Neural progenitor cell (in vitro differentiated cells): ENCODE results near the gene TSHZ1. TPM values are rescaled to one million over a fixed set of nuclear protein-coding genes. Genes with fewer than 3 reads are reported as not detected.

Experiments used
- DNase-seq: peaks from one replicate; pipeline ENCODE4 v3.0.0-alpha.2; 2016; ENCODE audit warnings: low spot score
- H2AFZ ChIP-seq: fragments of 200-600 bp; sonication (generic); replicated peaks from 2 replicates; pipeline ENCODE4 v1.6.1; 2016; ENCODE audit warnings: antibody characterized with exemption
- H3F3A ChIP-seq: fragments of 200-600 bp; sonication (generic); 2 replicates; pipeline ENCODE4 v1.6.1; 2016; ENCODE audit warnings: antibody characterized with exemption, low read depth
- H3K27ac ChIP-seq: fragments of 200-600 bp; sonication (generic); 2 replicates; pipeline ENCODE4 v1.5.1; 2016; ENCODE audit warnings: mild to moderate bottlenecking
- H3K27me3 ChIP-seq: fragments of 200-600 bp; sonication (generic); 2 replicates; pipeline ENCODE4 v1.6.1; 2016; ENCODE audit warnings: mild to moderate bottlenecking, moderate library complexity
- H3K36me3 ChIP-seq: fragments of 200-600 bp; sonication (generic); 2 replicates; pipeline ENCODE4 v1.5.1; 2016
- H3K4me1 ChIP-seq: fragments of 200-600 bp; sonication (generic); 2 replicates; pipeline ENCODE4 v1.6.1; 2016; ENCODE audit warnings: mixed run types
- H3K4me2 ChIP-seq: fragments of 200-600 bp; sonication (generic); 2 replicates; pipeline ENCODE4 v1.6.1; 2016
- H3K4me3 ChIP-seq: fragments of 200-600 bp; sonication (generic); 2 replicates; pipeline ENCODE4 v1.5.1; 2016
- H3K79me2 ChIP-seq: fragments of 200-600 bp; sonication (generic); 2 replicates; pipeline ENCODE4 v1.6.1; 2016; ENCODE audit warnings: low read depth
- H3K9ac ChIP-seq: fragments of 200-600 bp; sonication (generic); 2 replicates; pipeline ENCODE4 v1.6.1; 2016
- H3K9me3 ChIP-seq: fragments of 200-600 bp; sonication (generic); 2 replicates; pipeline ENCODE4 v1.5.1; 2016; ENCODE audit warnings: low read depth
- H4K20me1 ChIP-seq: fragments of 200-600 bp; sonication (generic); 2 replicates; pipeline ENCODE4 v1.6.1; 2016; ENCODE audit warnings: low read depth
- H3K27ac Mint-ChIP-seq: 3 replicates; pipeline ENCODE4 v1.8.0; 2021; ENCODE audit warnings: mixed read lengths
- H3K27me3 Mint-ChIP-seq: 2 replicates; pipeline ENCODE4 v1.8.0; 2022; ENCODE audit warnings: low read depth, mild to moderate bottlenecking, inconsistent platforms, moderate library complexity, mixed read lengths; ENCODE audit not compliant: insufficient read depth
- H3K36me3 Mint-ChIP-seq: 3 replicates; pipeline ENCODE4 v1.8.0; 2021; ENCODE audit warnings: mixed read lengths
- H3K4me1 Mint-ChIP-seq: 3 replicates; pipeline ENCODE4 v1.8.0; 2021; ENCODE audit warnings: mixed read lengths
- H3K4me3 Mint-ChIP-seq: 3 replicates; pipeline ENCODE4 v1.8.0; 2021; ENCODE audit warnings: mild to moderate bottlenecking, moderate library complexity, mixed read lengths
- H3K9me3 Mint-ChIP-seq: 3 replicates; pipeline ENCODE4 v1.8.0; 2020; ENCODE audit warnings: mixed read lengths
- CTCF ChIP-seq: fragments of 200-600 bp; sonication (generic); IDR thresholded peaks from 2 replicates; pipeline ENCODE4 v1.5.1; 2017; ENCODE audit warnings: antibody characterized with exemption, mild to moderate bottlenecking
- EZH2 ChIP-seq: fragments of 200-600 bp; sonication (generic); IDR thresholded peaks from 2 replicates; pipeline ENCODE4 v1.6.1; 2017; ENCODE audit warnings: antibody characterized with exemption, mild to moderate bottlenecking, moderate library complexity
- EZH2phosphoT487 ChIP-seq: fragments of 200-600 bp; sonication (generic); IDR thresholded peaks from 2 replicates; pipeline ENCODE4 v1.6.1; 2017; ENCODE audit warnings: antibody characterized with exemption
- total RNA-seq: library from RNA; depleted of rRNA; stranded (reverse); fragments of >200 nt; gene quantifications from 2 replicates; pipeline ENCODE4 v1.2.3, GENCODE V29; 2015; ENCODE audit warnings: low replicate concordance

Gene TSHZ1
- total RNA-seq, 1 donor from 2014 or later: 0.06 TPM

GRCh38 chr18:75176849-75177248 lies 33.7 kb upstream of the TSHZ1 start:
- Histone ChIP-seq H2AFZ (no peak overlapping the region), H3K9ac (no peak overlapping the region), H3F3A (no peaks in the 10 kb centered on the region), H3K27me3 (no peaks in the 10 kb centered on the region), H3K9me3 (no peaks in the 10 kb centered on the region), H3K4me3 (no peak overlapping the region), H3K27ac (no peak overlapping the region), H3K4me2 (no peak overlapping the region), H3K36me3 (no peaks in the 10 kb centered on the region), H4K20me1 (no peaks in the 10 kb centered on the region), H3K4me1 (peaks cover 4% of the 10 kb centered on the region), H3K79me2 (no peaks in the 10 kb centered on the region)
- no peak overlapping the region for H3K4me3 Mint-ChIP-seq
- H3K36me3 Mint-ChIP-seq: no peaks in the 10 kb centered on the region
- H3K9me3 Mint-ChIP-seq: no peaks in the 10 kb centered on the region
- DNase-seq: no peak
- H3K4me1 Mint-ChIP-seq: peaks cover 4% of the 10 kb centered on the region
- H3K27ac Mint-ChIP-seq: no peak overlapping the region
- peaks cover 3% of the 10 kb centered on the region for H3K27me3 Mint-ChIP-seq
- TF ChIP-seq CTCF (no peak), EZH2 (no peak), EZH2phosphoT487 (no peak)

GRCh38 chr18:75178376-75178775 lies 32.2 kb upstream of the TSHZ1 start:
- Histone ChIP-seq H3K9me3 (no peaks in the 10 kb centered on the region), H3K27ac (no peak overlapping the region), H3K9ac (no peak overlapping the region), H3K4me3 (no peak overlapping the region), H3K4me1 (peaks cover 1% of the 10 kb centered on the region), H4K20me1 (no peaks in the 10 kb centered on the region), H3K4me2 (no peak overlapping the region), H3K79me2 (no peaks in the 10 kb centered on the region), H3F3A (no peaks in the 10 kb centered on the region), H3K36me3 (no peaks in the 10 kb centered on the region), H2AFZ (no peak overlapping the region), H3K27me3 (no peaks in the 10 kb centered on the region)
- H3K36me3 Mint-ChIP-seq: no peaks in the 10 kb centered on the region
- H3K27me3 Mint-ChIP-seq: no peaks in the 10 kb centered on the region
- no peak for TF ChIP-seq EZH2
- no peak for TF ChIP-seq EZH2phosphoT487
- TF ChIP-seq CTCF: no peak
- H3K9me3 Mint-ChIP-seq: no peaks in the 10 kb centered on the region
- no peak overlapping the region for H3K4me3 Mint-ChIP-seq
- no peak overlapping the region for H3K27ac Mint-ChIP-seq
- no peak for DNase-seq
- no peaks in the 10 kb centered on the region for H3K4me1 Mint-ChIP-seq

- no peak overlapping the region for H3K4me3 Mint-ChIP-seq
- no peak overlapping the region for H3K9ac ChIP-seq
- no peak overlapping the region for H3K4me3 ChIP-seq
- H3K4me1 Mint-ChIP-seq: no peaks in the 10 kb centered on the region
- H3K27me3 Mint-ChIP-seq: no peaks in the 10 kb centered on the region
- no peaks in the 10 kb centered on the region for H3K36me3 ChIP-seq
- H3K79me2 ChIP-seq: no peaks in the 10 kb centered on the region
- H3K4me1 ChIP-seq: no peaks in the 10 kb centered on the region
- TF ChIP-seq CTCF: no peak
- no peak for TF ChIP-seq EZH2
- TF ChIP-seq EZH2phosphoT487: no peak
- no peaks in the 10 kb centered on the region for H4K20me1 ChIP-seq
- DNase-seq: no peak
- H3K27ac ChIP-seq: no peak overlapping the region
- no peaks in the 10 kb centered on the region for H3K36me3 Mint-ChIP-seq
- H3K9me3 Mint-ChIP-seq: no peaks in the 10 kb centered on the region
- no peaks in the 10 kb centered on the region for H3K9me3 ChIP-seq
- H2AFZ ChIP-seq: no peak overlapping the region
- no peak overlapping the region for H3K4me2 ChIP-seq
- no peaks in the 10 kb centered on the region for H3K27me3 ChIP-seq
- H3F3A ChIP-seq: no peaks in the 10 kb centered on the region
- no peak overlapping the region for H3K27ac Mint-ChIP-seq
Measured at GRCh38 chr18:75179819-75180600, 30.6 kb upstream of the TSHZ1 start.
